Measurements from ENCODE around the gene TCF7L2. TPM values are rescaled to one million over a fixed set of nuclear protein-coding genes. Genes with fewer than 3 reads are reported as not detected.

The TCF7L2 gene
- total RNA-seq, 1 donor from 2014 or later = 49.3 TPM

GRCh38 chr10:113033991-113034390 lies 83.9 kb downstream of the TCF7L2 start:
- TF ChIP-seq CTCF (IDR thresholded peaks at IDR 0.05; ENCODE audit: unreplicated experiment) = no peak
- Mint-ChIP-seq H3K27me3 (ENCODE audit: unreplicated experiment) (peaks cover 2% of the 10 kb centered on the region), H3K27ac (ENCODE audit: unreplicated experiment) (peak overlapping the region; percentile 38), H3K36me3 (ENCODE audit: low read depth, unreplicated experiment) (peaks cover 6% of the 10 kb centered on the region), H3K4me1 (ENCODE audit: unreplicated experiment) (peaks cover 48% of the 10 kb centered on the region), H3K9me3 (ENCODE audit: unreplicated experiment) (no peaks in the 10 kb centered on the region), H3K4me3 (ENCODE audit: unreplicated experiment) (no peak overlapping the region)
- no peak for DNase-seq (ENCODE audit: low spot score)

- no peak for DNase-seq (ENCODE audit: low spot score)
- H3K4me3 Mint-ChIP-seq (ENCODE audit: unreplicated experiment) = no peak overlapping the region
- TF ChIP-seq CTCF (IDR thresholded peaks at IDR 0.05; ENCODE audit: unreplicated experiment) = no peak
- H3K9me3 Mint-ChIP-seq (ENCODE audit: unreplicated experiment) = no peaks in the 10 kb centered on the region
- no peak overlapping the region for H3K27ac Mint-ChIP-seq (ENCODE audit: unreplicated experiment)
- H3K27me3 Mint-ChIP-seq (ENCODE audit: unreplicated experiment) = peaks cover 2% of the 10 kb centered on the region
- no peaks in the 10 kb centered on the region for H3K36me3 Mint-ChIP-seq (ENCODE audit: low read depth, unreplicated experiment)
- H3K4me1 Mint-ChIP-seq (ENCODE audit: unreplicated experiment) = peaks cover 51% of the 10 kb centered on the region
These were observed 85.8 kb downstream of the TCF7L2 start for GRCh38 chr10:113035732-113036312.

GRCh38 chr10:113036619-113037018 lies 86.6 kb downstream of the TCF7L2 start:
- Mint-ChIP-seq H3K27me3 (ENCODE audit: unreplicated experiment) (peaks cover 2% of the 10 kb centered on the region), H3K27ac (ENCODE audit: unreplicated experiment) (no peak overlapping the region), H3K4me1 (ENCODE audit: unreplicated experiment) (peaks cover 49% of the 10 kb centered on the region), H3K9me3 (ENCODE audit: unreplicated experiment) (no peaks in the 10 kb centered on the region), H3K36me3 (ENCODE audit: low read depth, unreplicated experiment) (no peaks in the 10 kb centered on the region), H3K4me3 (ENCODE audit: unreplicated experiment) (no peak overlapping the region)
- DNase-seq (ENCODE audit: low spot score) = no peak
- TF ChIP-seq CTCF (IDR thresholded peaks at IDR 0.05; ENCODE audit: unreplicated experiment) = no peak

- no peak for DNase-seq (ENCODE audit: low spot score)
- Mint-ChIP-seq H3K4me3 (ENCODE audit: unreplicated experiment) (no peak overlapping the region), H3K27ac (ENCODE audit: unreplicated experiment) (no peak overlapping the region), H3K27me3 (ENCODE audit: unreplicated experiment) (peaks cover 2% of the 10 kb centered on the region), H3K9me3 (ENCODE audit: unreplicated experiment) (no peaks in the 10 kb centered on the region), H3K36me3 (ENCODE audit: low read depth, unreplicated experiment) (peaks cover under 1% of the 10 kb centered on the region), H3K4me1 (ENCODE audit: unreplicated experiment) (peaks cover 49% of the 10 kb centered on the region)
- no peak for TF ChIP-seq CTCF (IDR thresholded peaks at IDR 0.05; ENCODE audit: unreplicated experiment)
These were observed 87.2 kb downstream of the TCF7L2 start for GRCh38 chr10:113037218-113037617.

- DNase-seq (ENCODE audit: low spot score) = no peak
- Mint-ChIP-seq H3K9me3 (ENCODE audit: unreplicated experiment) (no peaks in the 10 kb centered on the region), H3K27ac (ENCODE audit: unreplicated experiment) (no peak overlapping the region), H3K4me3 (ENCODE audit: unreplicated experiment) (no peak overlapping the region), H3K4me1 (ENCODE audit: unreplicated experiment) (peaks cover 49% of the 10 kb centered on the region), H3K27me3 (ENCODE audit: unreplicated experiment) (peaks cover 2% of the 10 kb centered on the region), H3K36me3 (ENCODE audit: low read depth, unreplicated experiment) (peaks cover 5% of the 10 kb centered on the region)
- TF ChIP-seq CTCF (IDR thresholded peaks at IDR 0.05; ENCODE audit: unreplicated experiment) = no peak
These were observed 88.1 kb downstream of the TCF7L2 start for GRCh38 chr10:113038183-113038582.
